Measurements from ENCODE around the gene STAG2.
A peak's percentile ranks its signal among the peaks of the same experiment; 100 is the strongest.
"Not testable (repeated sequence)": the region's sequence is repeated elsewhere in the genome, so short reads cannot be mapped to it uniquely, and the experiment has no call there.

STAG2 gene

DNA sequence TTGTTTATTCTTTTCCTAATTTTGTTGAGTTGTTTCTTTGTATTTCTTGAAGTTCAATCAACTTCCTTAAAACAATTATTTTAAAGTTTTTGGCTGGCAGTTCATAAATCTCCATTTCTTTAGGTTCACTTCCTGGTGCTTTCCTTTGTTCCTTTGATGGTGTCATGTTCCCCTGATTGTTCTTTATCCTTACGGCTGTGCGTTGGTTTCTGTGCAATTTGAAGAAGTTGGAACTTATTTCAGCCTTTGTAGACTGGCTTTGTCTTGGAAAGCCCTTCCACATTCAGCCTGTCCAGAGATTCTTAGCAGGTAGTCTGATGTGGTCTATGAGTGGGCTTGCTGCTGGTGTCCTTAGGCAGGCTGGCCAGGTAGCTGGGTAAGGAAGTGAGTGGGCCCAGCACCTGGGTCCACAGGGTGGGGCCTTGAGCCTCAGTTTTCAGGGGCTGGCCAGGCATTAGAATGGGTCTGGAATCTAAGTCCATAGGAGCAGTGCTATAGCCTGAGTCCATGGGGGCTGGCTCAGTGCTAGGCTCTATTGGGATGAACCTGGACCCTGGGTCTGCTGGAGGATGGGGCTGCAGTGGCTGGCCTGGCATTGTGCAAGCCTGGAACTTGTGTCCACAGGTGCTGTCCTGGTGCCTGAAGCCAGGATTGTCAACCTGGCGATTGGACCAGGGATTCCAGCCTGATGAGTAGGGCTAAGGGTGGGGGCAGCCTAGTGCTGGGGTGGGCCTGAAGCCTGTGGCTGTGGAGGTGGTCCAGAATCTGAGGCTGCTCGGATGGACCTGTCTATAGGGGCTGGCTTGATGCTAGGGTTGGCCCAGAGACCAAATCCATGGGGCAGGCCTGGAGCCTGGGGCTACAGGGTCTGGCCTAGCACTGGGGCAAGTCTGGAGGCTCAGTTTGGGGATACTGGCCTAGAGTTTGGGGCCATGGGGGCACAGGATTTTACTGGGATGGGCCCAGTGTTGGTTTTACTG, 152.4 kb downstream of the STAG2 start:
- TF ChIP-seq, protein P1, sequence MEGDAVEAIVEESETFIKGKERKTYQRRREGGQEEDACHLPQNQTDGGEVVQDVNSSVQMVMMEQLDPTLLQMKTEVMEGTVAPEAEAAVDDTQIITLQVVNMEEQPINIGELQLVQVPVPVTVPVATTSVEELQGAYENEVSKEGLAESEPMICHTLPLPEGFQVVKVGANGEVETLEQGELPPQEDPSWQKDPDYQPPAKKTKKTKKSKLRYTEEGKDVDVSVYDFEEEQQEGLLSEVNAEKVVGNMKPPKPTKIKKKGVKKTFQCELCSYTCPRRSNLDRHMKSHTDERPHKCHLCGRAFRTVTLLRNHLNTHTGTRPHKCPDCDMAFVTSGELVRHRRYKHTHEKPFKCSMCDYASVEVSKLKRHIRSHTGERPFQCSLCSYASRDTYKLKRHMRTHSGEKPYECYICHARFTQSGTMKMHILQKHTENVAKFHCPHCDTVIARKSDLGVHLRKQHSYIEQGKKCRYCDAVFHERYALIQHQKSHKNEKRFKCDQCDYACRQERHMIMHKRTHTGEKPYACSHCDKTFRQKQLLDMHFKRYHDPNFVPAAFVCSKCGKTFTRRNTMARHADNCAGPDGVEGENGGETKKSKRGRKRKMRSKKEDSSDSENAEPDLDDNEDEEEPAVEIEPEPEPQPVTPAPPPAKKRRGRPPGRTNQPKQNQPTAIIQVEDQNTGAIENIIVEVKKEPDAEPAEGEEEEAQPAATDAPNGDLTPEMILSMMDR (IDR thresholded peaks at IDR 0.05; ENCODE audit: borderline replicate concordance, insufficient read depth, low read depth, low read length) = no peak
- no peak overlapping the region for H3K4me3 ChIP-seq (ENCODE audit: low read depth, low read length)

DNA sequence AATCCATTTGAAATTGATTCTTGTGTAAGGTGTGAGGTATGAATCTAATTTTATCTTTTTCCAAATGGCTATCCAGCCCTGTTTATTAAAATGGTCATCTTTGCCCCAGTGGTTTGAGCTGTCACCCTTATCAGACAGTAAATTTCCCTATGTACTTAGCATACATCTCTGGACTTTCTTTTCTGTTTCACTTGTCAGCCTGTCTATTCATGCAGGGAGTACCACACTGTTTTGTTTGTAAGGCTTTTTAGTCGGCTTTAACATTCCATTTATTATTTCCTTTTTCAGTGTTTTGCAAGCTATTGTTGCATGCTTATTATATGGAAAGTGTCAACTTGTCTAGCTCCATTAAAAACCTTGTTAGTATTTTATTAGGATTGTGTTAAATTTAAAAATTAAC, 155.8 kb downstream of the STAG2 start:
- TF ChIP-seq, protein P1 (IDR thresholded peaks at IDR 0.05; ENCODE audit: borderline replicate concordance, insufficient read depth, low read depth, low read length) = no peak

DNA sequence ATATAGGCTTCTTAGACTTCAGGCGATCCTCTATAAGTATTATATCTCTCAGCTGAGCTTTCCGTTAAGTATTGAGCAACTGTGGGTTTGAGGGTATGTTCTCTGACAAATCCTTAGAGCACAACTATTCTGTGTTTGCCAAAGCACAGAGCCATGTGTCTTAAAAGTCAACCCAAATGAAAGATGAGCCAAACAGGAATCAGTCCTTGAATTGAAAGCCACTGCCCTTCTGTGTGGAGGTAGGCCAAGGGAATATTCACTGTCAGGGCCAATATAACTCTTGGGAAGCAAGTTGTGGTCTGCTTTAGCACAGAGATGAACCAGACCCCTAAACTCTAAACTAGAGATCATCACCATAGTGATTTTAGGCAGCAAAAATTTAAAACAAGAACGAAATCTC, 164.0 kb downstream of the STAG2 start:
- no peak overlapping the region for H3K4me3 ChIP-seq (ENCODE audit: low read depth, low read length)
- TF ChIP-seq, protein P1 (IDR thresholded peaks at IDR 0.05; ENCODE audit: borderline replicate concordance, insufficient read depth, low read depth, low read length) = no peak

More for the DNA sequence above, 155.8 kb downstream of the STAG2 start:
- H3K4me3 ChIP-seq (ENCODE audit: low read depth, low read length) = no peak overlapping the region

DNA sequence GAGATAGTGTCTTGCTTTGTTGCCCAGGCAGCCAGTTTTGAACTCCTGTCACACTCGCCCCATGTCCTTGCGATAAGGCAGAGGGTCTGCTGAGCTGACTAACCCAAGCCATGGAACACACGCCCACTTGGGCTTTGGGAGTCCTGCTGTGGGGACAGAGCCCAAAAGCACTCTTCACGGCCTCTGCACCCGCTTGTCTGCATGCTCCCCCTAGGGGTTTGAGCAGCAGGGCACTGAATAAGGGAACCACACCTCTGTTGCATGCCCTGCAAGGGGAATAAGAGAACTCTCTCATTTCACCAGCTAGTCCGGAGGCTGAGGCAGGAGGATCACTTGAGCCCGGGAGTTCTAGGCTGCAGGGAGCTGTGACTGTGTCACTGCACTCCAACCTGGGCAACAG, 166.0 kb downstream of the STAG2 start:
- H3K4me3 ChIP-seq (ENCODE audit: low read depth, low read length) = no peak overlapping the region
- TF ChIP-seq, protein P1 (IDR thresholded peaks at IDR 0.05; ENCODE audit: borderline replicate concordance, insufficient read depth, low read depth, low read length) = peak; percentile 26; the same call in 1 of the 2 replicates

DNA sequence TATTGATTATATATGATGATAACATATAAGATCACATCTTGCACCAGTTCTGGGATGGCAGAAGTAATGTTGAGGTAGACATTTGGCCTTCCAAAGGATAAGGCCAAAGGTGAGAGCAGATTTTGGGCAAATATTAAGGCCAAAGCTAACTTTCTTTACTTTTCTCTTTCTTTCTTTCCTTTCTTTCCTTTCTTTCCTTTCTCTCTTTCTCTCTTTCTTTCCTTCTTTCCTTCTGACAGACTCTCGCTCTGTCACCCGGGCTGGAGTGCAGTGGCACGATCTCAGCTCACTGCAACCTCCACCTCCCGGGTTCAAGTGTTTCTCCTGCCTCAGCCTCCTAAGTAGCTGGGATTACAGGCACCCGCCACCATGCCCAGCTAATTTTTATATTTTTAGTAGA, 170.9 kb downstream of the STAG2 start:
- H3K4me3 ChIP-seq (ENCODE audit: low read depth, low read length) = not testable (repeated sequence)

DNA sequence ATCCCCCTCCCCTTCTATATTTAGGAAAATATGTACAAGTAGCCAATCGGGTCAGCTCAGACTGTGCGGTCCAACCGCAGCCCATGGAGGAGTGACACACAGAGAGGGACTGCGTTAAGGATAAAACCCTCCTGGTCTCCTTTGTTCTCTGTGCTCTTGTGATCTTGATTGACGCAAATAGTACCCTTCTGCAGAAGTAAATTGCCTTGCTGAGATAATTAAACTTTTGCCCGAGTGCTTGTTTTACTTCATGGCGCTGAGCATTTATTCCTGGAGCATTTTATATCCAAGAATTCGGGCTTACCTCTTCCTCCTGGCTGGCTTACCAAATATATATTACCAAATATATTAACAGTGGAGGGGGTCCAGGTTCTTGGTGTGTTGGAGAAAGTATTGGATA, 184.2 kb downstream of the STAG2 start:
- H3K4me3 ChIP-seq (ENCODE audit: low read depth, low read length) = no peak overlapping the region
- TF ChIP-seq, protein P1 (IDR thresholded peaks at IDR 0.05; ENCODE audit: borderline replicate concordance, insufficient read depth, low read depth, low read length) = no peak

DNA sequence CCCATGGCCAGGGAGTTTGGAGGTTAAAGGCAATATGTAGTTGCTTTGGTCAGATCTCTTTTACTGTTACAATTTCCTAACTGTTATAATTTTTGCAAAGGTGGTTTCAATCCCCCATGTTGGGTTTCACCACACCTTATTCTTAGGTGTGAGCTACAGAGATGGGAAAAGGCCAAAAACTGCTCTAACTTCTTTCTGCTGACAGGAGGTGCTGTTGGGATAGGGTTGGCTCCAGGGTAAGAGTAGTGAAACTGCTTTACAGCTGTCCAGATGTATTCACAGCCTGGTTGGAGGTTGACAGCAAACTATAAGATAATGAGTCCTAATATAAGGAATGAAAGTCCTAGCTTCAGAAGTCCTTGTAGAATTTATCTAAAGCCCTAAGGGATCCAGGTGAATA, 189.7 kb downstream of the STAG2 start:
- TF ChIP-seq, protein P1 (IDR thresholded peaks at IDR 0.05; ENCODE audit: borderline replicate concordance, insufficient read depth, low read depth, low read length) = no peak
- H3K4me3 ChIP-seq (ENCODE audit: low read depth, low read length) = no peak overlapping the region

All from GM12875 (cell line).